NCI-H2029 (cell line): ENCODE measurements around the gene ADARB2.
A peak's percentile ranks its signal among the peaks of the same experiment; 100 is the strongest.
"Not testable (repeated sequence)": the region's sequence is repeated elsewhere in the genome, so short reads cannot be mapped to it uniquely, and the experiment has no call there.

Experiments used
- DNase-seq: peaks from one replicate; lab custom pipeline; 2025; lab: John Stamatoyannopoulos, UW

Gene ADARB2

GRCh38 chr10:1642600-1643160 lies 94.6 kb downstream of the ADARB2 start:
- no peak for DNase-seq

GRCh38 chr10:1641402-1641801 lies 95.9 kb downstream of the ADARB2 start:
- DNase-seq, result no peak

GRCh38 chr10:1638889-1639419 lies 98.4 kb downstream of the ADARB2 start:
- DNase-seq, result peak; percentile 85

- no peak for DNase-seq
These were observed 102.0 kb downstream of the ADARB2 start for GRCh38 chr10:1635340-1635739.

GRCh38 chr10:1634239-1634638 lies 103.1 kb downstream of the ADARB2 start:
- DNase-seq, result no peak

GRCh38 chr10:1633783-1634182 lies 103.5 kb downstream of the ADARB2 start:
- DNase-seq, result no peak

- DNase-seq, result no peak
These were observed 104.7 kb downstream of the ADARB2 start for GRCh38 chr10:1632596-1632995.

- DNase-seq, result no peak
These were observed 105.2 kb downstream of the ADARB2 start for GRCh38 chr10:1632141-1632540.

- peak; percentile 90 for DNase-seq
These were observed 106.0 kb downstream of the ADARB2 start for GRCh38 chr10:1631282-1631681.

- DNase-seq, result no peak
These were observed 107.0 kb downstream of the ADARB2 start for GRCh38 chr10:1630304-1630703.

- DNase-seq, result no peak
These were observed 107.8 kb downstream of the ADARB2 start for GRCh38 chr10:1629326-1630198.

- no peak for DNase-seq
These were observed 108.6 kb downstream of the ADARB2 start for GRCh38 chr10:1628757-1629156.

- DNase-seq, result no peak
These were observed 109.4 kb downstream of the ADARB2 start for GRCh38 chr10:1627945-1628344.

GRCh38 chr10:1626835-1627234 lies 110.5 kb downstream of the ADARB2 start:
- DNase-seq, result no peak

GRCh38 chr10:1626410-1626809 lies 110.9 kb downstream of the ADARB2 start:
- DNase-seq, result no peak

GRCh38 chr10:1625731-1626130 lies 111.6 kb downstream of the ADARB2 start:
- no peak for DNase-seq

- no peak for DNase-seq
These were observed 112.2 kb downstream of the ADARB2 start for GRCh38 chr10:1625079-1625478.

- no peak for DNase-seq
These were observed 113.1 kb downstream of the ADARB2 start for GRCh38 chr10:1624240-1624639.

GRCh38 chr10:1620803-1621202 lies 116.5 kb downstream of the ADARB2 start:
- DNase-seq, result no peak

GRCh38 chr10:1617376-1618317 lies 119.7 kb downstream of the ADARB2 start:
- not testable (repeated sequence) for DNase-seq

- not testable (repeated sequence) for DNase-seq
These were observed 120.6 kb downstream of the ADARB2 start for GRCh38 chr10:1616701-1617100.
